CD4-positive, alpha-beta T cell treated with Interleukin-1 beta for 1 hour (primary cell): ENCODE results near the gene MAP3K15.

ENCODE experiments used
- DNase-seq, 2 donors: peaks; one replicate each; pipeline ENCODE4 v3.0.0-alpha.2; 2020 to 2022

Gene MAP3K15, protein sequence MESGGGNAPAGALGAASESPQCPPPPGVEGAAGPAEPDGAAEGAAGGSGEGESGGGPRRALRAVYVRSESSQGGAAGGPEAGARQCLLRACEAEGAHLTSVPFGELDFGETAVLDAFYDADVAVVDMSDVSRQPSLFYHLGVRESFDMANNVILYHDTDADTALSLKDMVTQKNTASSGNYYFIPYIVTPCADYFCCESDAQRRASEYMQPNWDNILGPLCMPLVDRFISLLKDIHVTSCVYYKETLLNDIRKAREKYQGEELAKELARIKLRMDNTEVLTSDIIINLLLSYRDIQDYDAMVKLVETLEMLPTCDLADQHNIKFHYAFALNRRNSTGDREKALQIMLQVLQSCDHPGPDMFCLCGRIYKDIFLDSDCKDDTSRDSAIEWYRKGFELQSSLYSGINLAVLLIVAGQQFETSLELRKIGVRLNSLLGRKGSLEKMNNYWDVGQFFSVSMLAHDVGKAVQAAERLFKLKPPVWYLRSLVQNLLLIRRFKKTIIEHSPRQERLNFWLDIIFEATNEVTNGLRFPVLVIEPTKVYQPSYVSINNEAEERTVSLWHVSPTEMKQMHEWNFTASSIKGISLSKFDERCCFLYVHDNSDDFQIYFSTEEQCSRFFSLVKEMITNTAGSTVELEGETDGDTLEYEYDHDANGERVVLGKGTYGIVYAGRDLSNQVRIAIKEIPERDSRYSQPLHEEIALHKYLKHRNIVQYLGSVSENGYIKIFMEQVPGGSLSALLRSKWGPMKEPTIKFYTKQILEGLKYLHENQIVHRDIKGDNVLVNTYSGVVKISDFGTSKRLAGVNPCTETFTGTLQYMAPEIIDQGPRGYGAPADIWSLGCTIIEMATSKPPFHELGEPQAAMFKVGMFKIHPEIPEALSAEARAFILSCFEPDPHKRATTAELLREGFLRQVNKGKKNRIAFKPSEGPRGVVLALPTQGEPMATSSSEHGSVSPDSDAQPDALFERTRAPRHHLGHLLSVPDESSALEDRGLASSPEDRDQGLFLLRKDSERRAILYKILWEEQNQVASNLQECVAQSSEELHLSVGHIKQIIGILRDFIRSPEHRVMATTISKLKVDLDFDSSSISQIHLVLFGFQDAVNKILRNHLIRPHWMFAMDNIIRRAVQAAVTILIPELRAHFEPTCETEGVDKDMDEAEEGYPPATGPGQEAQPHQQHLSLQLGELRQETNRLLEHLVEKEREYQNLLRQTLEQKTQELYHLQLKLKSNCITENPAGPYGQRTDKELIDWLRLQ (N-terminal part only)

GRCh38 chrX:19514791-19515614 is at the start of gene MAP3K15:
TSS of gene MAP3K15 (minus strand) at chrX:19515508. CDS start at chrX:19515261, 247 bp downstream.
- no peak for DNase-seq

DNA sequence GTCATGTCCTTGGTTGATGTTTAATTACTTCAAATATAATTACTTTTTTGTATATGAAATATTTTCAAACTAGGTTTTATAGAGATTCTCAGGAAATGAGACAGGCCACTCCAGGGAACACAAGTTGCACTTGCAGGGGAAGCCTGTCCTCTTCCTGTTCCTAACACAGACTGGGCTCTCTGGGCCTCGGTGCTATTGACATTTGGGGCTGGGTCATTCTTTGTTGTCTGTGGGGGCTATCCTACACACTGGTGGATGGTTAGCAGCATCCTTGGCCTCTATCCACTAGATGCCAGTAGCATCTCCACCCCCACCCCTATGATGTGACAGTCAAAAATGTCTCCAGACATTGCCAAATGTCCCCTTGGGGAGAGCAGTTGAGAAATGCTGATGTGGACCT is 49.3 kb upstream of the MAP3K15 start:
- no peak for DNase-seq

GRCh38 chrX:19563746-19564145 is 48.4 kb upstream of the MAP3K15 start:
- no peak for DNase-seq

- no peak for DNase-seq
These were observed 48.0 kb upstream of the MAP3K15 start for GRCh38 chrX:19563327-19563726.

GRCh38 chrX:19560611-19561010 is 45.3 kb upstream of the MAP3K15 start:
- no peak for DNase-seq

- DNase-seq, result no peak
These were observed 42.5 kb upstream of the MAP3K15 start for GRCh38 chrX:19557822-19558221.

- DNase-seq, result no peak
These were observed 40.9 kb upstream of the MAP3K15 start for GRCh38 chrX:19556202-19556601.

DNA sequence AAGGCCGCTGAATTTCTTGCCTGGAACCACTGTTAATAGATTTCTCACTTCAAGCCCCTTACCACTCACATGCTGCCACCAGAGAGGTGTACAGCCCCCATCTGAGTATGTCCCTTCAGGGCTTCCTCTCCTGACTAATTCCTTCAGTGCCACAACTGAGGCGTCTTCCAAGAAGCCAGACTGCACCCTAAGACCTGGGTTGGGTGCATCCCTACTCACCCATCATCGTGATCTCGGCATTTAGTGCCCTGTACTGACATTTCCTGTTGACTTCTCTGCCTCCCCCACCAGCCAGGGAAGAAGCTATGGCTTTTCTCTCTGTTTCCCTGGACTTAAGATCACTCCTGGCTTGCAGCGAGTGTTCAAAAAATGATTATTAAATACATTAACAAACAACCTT is 40.4 kb upstream of the MAP3K15 start:
- no peak for DNase-seq

DNA sequence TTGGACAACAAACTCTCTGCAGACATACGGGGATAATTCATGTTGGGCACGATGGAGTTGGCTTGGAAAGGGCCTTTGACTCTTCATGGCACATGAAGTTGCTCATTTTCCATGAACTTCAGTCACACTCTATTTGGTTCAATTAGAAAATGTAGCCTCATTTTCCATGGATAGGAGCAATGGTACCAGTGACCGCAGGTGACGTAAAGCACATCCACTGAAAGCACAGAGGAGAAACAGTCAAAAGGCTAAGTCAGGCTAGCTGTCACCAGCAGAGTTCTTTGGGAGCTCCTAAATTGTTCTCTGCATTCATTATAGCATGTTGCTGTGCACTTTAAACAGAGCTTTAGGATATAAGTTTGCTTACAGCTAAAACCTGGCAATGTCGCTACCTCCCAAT is 39.9 kb upstream of the MAP3K15 start:
- DNase-seq, result no peak

DNA sequence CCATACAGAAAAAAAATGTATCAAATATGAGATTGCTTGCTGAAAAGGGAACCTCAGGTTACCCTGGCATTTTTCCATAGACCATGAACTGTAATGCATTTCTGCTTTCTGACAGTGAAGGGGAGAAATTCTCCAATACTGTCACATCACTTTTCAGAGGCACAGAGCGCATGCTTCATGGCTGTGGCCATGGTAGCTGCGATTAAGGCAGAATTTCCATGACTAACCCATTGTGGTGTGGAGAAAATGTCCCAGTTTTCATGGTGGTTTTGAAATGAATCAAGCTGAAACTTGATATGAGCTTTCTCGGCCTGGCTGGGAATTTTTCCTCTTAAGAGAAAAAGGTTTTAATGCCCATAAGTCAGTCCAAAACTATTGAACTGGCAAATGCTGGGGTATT is 39.5 kb upstream of the MAP3K15 start:
- DNase-seq, result no peak

- no peak for DNase-seq
These were observed 37.5 kb upstream of the MAP3K15 start for GRCh38 chrX:19552793-19553192.

DNA sequence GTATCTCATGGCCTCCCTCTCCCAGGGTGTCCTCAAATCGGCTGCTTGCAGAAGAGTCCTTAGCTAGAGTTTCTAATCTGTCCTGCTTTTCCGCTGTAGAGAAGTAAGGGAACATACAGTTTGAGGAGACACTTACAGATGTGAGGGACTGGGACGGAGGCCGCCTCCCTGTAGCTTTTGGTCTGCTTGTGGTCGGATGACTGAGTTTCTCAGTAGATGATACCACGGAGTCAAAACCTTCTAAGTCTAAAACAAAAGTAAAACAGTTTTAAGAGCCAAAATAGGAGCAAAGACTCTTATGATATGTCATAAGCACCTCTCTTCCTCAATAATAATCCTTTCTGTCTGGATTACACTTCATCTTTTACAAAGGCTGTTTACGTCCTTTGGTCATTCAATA is 34.5 kb upstream of the MAP3K15 start:
- no peak for DNase-seq

GRCh38 chrX:19548934-19549333 is 33.6 kb upstream of the MAP3K15 start:
- no peak for DNase-seq

- DNase-seq, result no peak
These were observed 33.0 kb upstream of the MAP3K15 start for GRCh38 chrX:19548279-19548678.

GRCh38 chrX:19545651-19546050 is 30.3 kb upstream of the MAP3K15 start:
- DNase-seq, result no peak

GRCh38 chrX:19544693-19545305 is 29.5 kb upstream of the MAP3K15 start:
- DNase-seq, result peak; percentile 26 to 52

- no peak for DNase-seq
These were observed 28.7 kb upstream of the MAP3K15 start for GRCh38 chrX:19543951-19544381.

DNA sequence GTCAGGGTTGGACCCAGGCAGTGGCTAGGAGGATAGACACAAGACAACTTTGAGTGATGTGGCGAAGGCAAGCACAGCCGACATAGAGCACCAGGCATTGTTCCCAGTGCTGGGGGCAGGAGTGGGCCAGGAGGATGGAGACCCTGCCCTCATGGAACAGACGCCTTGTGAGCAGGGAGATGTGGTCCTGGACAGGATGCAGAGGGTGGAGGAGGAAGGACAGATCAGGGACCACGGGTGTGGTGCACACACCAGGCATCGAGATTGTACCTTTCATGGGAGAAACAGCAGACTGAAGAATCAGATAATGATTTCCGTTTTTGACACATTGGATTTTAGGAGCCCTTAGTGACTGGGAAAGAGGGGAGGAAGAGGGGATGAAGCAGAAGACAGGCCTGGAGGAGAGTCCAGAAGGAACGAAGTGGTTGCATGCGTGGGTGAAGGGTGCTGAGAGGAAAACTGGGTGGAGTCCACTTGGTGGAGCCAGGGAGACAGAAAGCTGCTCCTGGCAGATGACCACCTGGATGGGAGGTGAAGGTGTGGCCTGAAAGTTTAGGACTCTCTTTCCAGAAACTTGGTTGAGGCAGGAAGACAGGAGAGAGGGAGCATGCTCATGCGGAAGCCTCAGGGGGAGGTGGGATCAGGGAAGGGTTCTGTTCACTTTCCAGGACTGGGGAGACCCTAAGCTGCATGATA is 27.9 kb upstream of the MAP3K15 start:
- DNase-seq, result no peak

DNA sequence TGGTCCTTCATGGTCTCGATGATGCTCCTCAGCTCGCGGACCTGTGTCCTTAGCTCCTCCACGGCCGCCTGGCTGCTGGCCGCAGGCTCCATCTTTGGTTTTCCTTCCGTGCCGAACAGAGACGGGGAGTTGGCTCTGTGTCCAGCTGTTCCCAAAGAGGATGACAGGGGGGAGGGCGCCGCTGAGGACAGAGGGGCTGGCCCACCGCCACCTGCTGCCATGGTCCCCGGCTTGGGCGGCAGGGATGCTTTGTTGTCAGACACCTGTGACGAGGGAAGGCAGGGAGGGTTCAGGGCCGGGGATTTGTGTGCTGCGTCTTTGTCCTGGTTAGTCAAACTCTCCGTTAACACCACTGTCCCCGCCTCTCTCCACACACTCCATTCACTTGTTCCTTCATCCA is 26.6 kb upstream of the MAP3K15 start:
- DNase-seq, result no peak

GRCh38 chrX:19541196-19541595 is 25.9 kb upstream of the MAP3K15 start:
- DNase-seq, result no peak

DNA sequence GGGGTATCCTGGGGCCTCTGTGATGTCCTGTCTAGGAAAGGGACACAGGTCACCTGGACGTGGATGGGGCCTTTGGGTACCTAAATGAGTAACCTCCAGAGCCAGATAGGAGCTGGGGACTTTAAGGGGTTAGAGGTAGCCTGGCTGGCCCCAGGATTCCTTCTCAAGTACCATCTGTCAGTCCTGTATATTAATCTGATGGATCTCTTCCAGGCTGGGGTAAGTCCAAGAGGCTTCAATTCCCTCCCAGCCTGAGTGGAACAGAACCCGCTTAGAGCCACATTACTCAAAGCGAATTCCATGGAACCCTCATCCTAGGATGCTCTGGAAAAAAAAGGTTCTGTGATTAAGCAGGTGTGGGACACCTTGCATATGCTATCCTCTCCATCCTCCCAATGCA is 24.8 kb upstream of the MAP3K15 start:
- DNase-seq, result no peak
